GM12891 (cell line): ENCODE data around the gene LGSN.

Experiments
- PAX5 ChIP-seq: IDR thresholded peaks from 2 replicates; pipeline ENCODE4 v1.6.1; 2011; ENCODE audit warnings: low read length, moderate library complexity, mild to moderate bottlenecking; ENCODE audit not compliant: insufficient read depth, severe bottlenecking
- POLR2A ChIP-seq: IDR thresholded peaks from 2 replicates; pipeline ENCODE4 v1.6.1; 2011; ENCODE audit warnings: low read depth, low read length, control low read depth
- POLR2AphosphoS5 ChIP-seq: IDR thresholded peaks from 2 replicates; pipeline ENCODE4 v1.6.1; 2011; ENCODE audit warnings: low read depth, low read length, control low read depth
- POU2F2 ChIP-seq: IDR thresholded peaks from 2 replicates; pipeline ENCODE4 v1.6.1; 2011; ENCODE audit warnings: low read depth, mild to moderate bottlenecking, control low read depth, low read length, moderate library complexity
- SPI1 ChIP-seq: IDR thresholded peaks from 2 replicates; pipeline ENCODE4 v1.6.1; 2011; ENCODE audit warnings: low read depth, low read length, control low read depth
- TAF1 ChIP-seq: IDR thresholded peaks from 2 replicates; pipeline ENCODE4 v1.6.1; 2011; ENCODE audit warnings: low read depth, low read length, control low read depth

GRCh38 chr6:63307581-63308246, 12.1 kb downstream of the LGSN start:
- TF ChIP-seq POLR2AphosphoS5 (no peak), POLR2A (no peak), TAF1 (no peak), PAX5 (no peak), SPI1 (no peak), POU2F2 (no peak)
